ENCODE results near the gene PTPRF.
A peak's percentile ranks its signal among the peaks of the same experiment; 100 is the strongest.
"Not testable (repeated sequence)": the region's sequence is repeated elsewhere in the genome, so short reads cannot be mapped to it uniquely, and the experiment has no call there.

Gene PTPRF

GRCh38 chr1:43538143-43538487 lies 7.4 kb downstream of the PTPRF start:
- DNase-seq (ENCODE audit: low read depth) = no peak

- no peak for DNase-seq (ENCODE audit: low read depth)
These were observed 8.3 kb downstream of the PTPRF start for GRCh38 chr1:43538969-43539368.

- no peak for DNase-seq (ENCODE audit: low read depth)
These were observed 9.2 kb downstream of the PTPRF start for GRCh38 chr1:43539726-43540434.

GRCh38 chr1:43540653-43541071 lies 10.0 kb downstream of the PTPRF start:
- DNase-seq (ENCODE audit: low read depth) = peak; percentile 42

GRCh38 chr1:43541141-43541540 lies 10.5 kb downstream of the PTPRF start:
- DNase-seq (ENCODE audit: low read depth) = no peak

- DNase-seq (ENCODE audit: low read depth) = peak; percentile 76
These were observed 11.2 kb downstream of the PTPRF start for GRCh38 chr1:43541721-43542401.

GRCh38 chr1:43542527-43543458 lies 12.1 kb downstream of the PTPRF start:
- DNase-seq (ENCODE audit: low read depth) = no peak

GRCh38 chr1:43543567-43543966 lies 12.9 kb downstream of the PTPRF start:
- no peak for DNase-seq (ENCODE audit: low read depth)

GRCh38 chr1:43545339-43545694 lies 14.6 kb downstream of the PTPRF start:
- no peak for DNase-seq (ENCODE audit: low read depth)

GRCh38 chr1:43545695-43546387 lies 15.2 kb downstream of the PTPRF start:
- DNase-seq (ENCODE audit: low read depth) = no peak

GRCh38 chr1:43546388-43547100 lies 15.9 kb downstream of the PTPRF start:
- no peak for DNase-seq (ENCODE audit: low read depth)

- no peak for DNase-seq (ENCODE audit: low read depth)
These were observed 16.9 kb downstream of the PTPRF start for GRCh38 chr1:43547538-43548072.

- DNase-seq (ENCODE audit: low read depth) = no peak
These were observed 17.9 kb downstream of the PTPRF start for GRCh38 chr1:43548285-43549271.

- DNase-seq (ENCODE audit: low read depth) = not testable (repeated sequence)
These were observed 18.7 kb downstream of the PTPRF start for GRCh38 chr1:43549394-43549793.

- no peak for DNase-seq (ENCODE audit: low read depth)
These were observed 19.4 kb downstream of the PTPRF start for GRCh38 chr1:43549921-43550597.

GRCh38 chr1:43550598-43551246 lies 20.0 kb downstream of the PTPRF start:
- no peak for DNase-seq (ENCODE audit: low read depth)

- DNase-seq (ENCODE audit: low read depth) = no peak
These were observed 20.8 kb downstream of the PTPRF start for GRCh38 chr1:43551396-43551888.

- DNase-seq (ENCODE audit: low read depth) = no peak
These were observed 21.5 kb downstream of the PTPRF start for GRCh38 chr1:43552059-43552742.
